ENCODE results near the gene KCTD1. TPM values are rescaled to one million over a fixed set of nuclear protein-coding genes. Genes with fewer than 3 reads are reported as not detected.

Gene KCTD1
- total and polyA plus RNA-seq, 2 of the 4 experiments (the other 2 are of a cell fraction): 5.0 to 5.8 TPM

GRCh38 chr18:26454616-26455015 lies 93.7 kb downstream of the KCTD1 start:
- no peak for ATAC-seq (ENCODE audit: low read depth)
- no peak overlapping the region for H3K4me2 ChIP-seq (ENCODE audit: low read depth, low read length)
- ChIA-PET CTCF (no interaction called here), POLR2A (ENCODE audit: unreplicated experiment) (no interaction called here)
- H4K91ac ChIP-seq (ENCODE audit: insufficient read depth, low read depth, low read length): no peak overlapping the region
- no peak overlapping the region for H2BK5ac ChIP-seq (ENCODE audit: low read depth, low read length, poor library complexity, severe bottlenecking)
- H2AK5ac ChIP-seq (ENCODE audit: low read depth, low read length): no peak overlapping the region
- H3K14ac ChIP-seq (replicated peaks; ENCODE audit: low read depth, low read length): no peak overlapping the region
- H3K9ac ChIP-seq (ENCODE audit: low read depth, low read length): no peak overlapping the region
- H4K20me1 ChIP-seq (ENCODE audit: insufficient read depth, low read length): no peaks in the 10 kb centered on the region
- H3K9me3 ChIP-seq (ENCODE audit: control insufficient read depth, insufficient read depth, low read length): no peaks in the 10 kb centered on the region
- H2BK20ac ChIP-seq (ENCODE audit: low read depth, low read length): no peak overlapping the region
- dilution Hi-C loops (cut with HindIII; ENCODE audit: low sequenced_read_pairs, unreplicated experiment): no loop called here
- H3K27me3 ChIP-seq (ENCODE audit: control insufficient read depth, insufficient read depth, low read length): peaks cover 4% of the 10 kb centered on the region
- no CpG with 5 or more reads among the region's 6 CpGs for WGBS, 2 experiments (ENCODE audit: extremely low coverage in 2 of 2, insufficient read length in 1 of 2)
- TF ChIP-seq BHLHE40 (IDR thresholded peaks at IDR 0.05; ENCODE audit: low read depth, low read length) (no peak), POLR2A (IDR thresholded peaks at IDR 0.05; ENCODE audit: low read depth, low read length) (no peak), CHD1 (IDR thresholded peaks at IDR 0.05; ENCODE audit: low read depth, low read length) (no peak), RFX5 (IDR thresholded peaks at IDR 0.05; ENCODE audit: low read depth, low read length) (no peak)
- no TSS peak for BruUV-seq (replicated peaks)
- no peak overlapping the region for H3K18ac ChIP-seq (ENCODE audit: low read depth, low read length)
- H3K23ac ChIP-seq (ENCODE audit: low read depth, low read length): no peak overlapping the region
- no peak overlapping the region for H2BK15ac ChIP-seq (ENCODE audit: low read depth, low read length)
- no peak overlapping the region for H4K8ac ChIP-seq (ENCODE audit: low read depth in 2 of 2, low read length in 2 of 2)
- H3K27ac ChIP-seq (ENCODE audit: insufficient read depth, low read length): no peak overlapping the region
- no peak overlapping the region for H2AFZ ChIP-seq (replicated peaks; ENCODE audit: low read length, poor library complexity)
- intact Hi-C loops (cut with micrococcal nuclease): no loop called here
- no peak overlapping the region for H3K4me3 ChIP-seq (ENCODE audit: insufficient read depth, low read depth, low read length)
- H3K4me1 ChIP-seq (ENCODE audit: control insufficient read depth, insufficient read depth, low read length): peaks cover 9% of the 10 kb centered on the region
- no peak overlapping the region for H2BK120ac ChIP-seq (ENCODE audit: low read depth, low read length)
- H2AK9ac ChIP-seq (replicated peaks; ENCODE audit: low read depth, low read length, poor library complexity): no peak overlapping the region
- H3K36me3 ChIP-seq (ENCODE audit: control insufficient read depth, insufficient read depth, low read length): peaks cover 7% of the 10 kb centered on the region
- H3K9me1 ChIP-seq (ENCODE audit: insufficient read depth, low read length): peaks cover 12% of the 10 kb centered on the region
- no peak for DNase-seq
- H3K79me1 ChIP-seq (ENCODE audit: low read depth in 1 of 2, low read length in 2 of 2): no peaks in the 10 kb centered on the region
- H4K5ac ChIP-seq (ENCODE audit: low read depth, low read length): no peak overlapping the region
- no peak overlapping the region for H3K56ac ChIP-seq (ENCODE audit: extremely low read depth, insufficient read depth, low read length)
- no peak overlapping the region for H3K4ac ChIP-seq (ENCODE audit: low read depth, low read length)
- in situ Hi-C loops (cut with MboI; ENCODE audit: low sequenced_read_pairs): no loop called here
